ENCODE measurements around the gene PMS2. TPM values are rescaled to one million over a fixed set of nuclear protein-coding genes. Genes with fewer than 3 reads are reported as not detected.

The PMS2 gene
- total and polyA plus RNA-seq, 2 experiments from 2014 or later: 5.2 to 15.6 TPM

GRCh38 chr7:6049780-6050179 lies 40.9 kb upstream of the PMS2 start (continued):
- TF ChIP-seq, protein P1, sequence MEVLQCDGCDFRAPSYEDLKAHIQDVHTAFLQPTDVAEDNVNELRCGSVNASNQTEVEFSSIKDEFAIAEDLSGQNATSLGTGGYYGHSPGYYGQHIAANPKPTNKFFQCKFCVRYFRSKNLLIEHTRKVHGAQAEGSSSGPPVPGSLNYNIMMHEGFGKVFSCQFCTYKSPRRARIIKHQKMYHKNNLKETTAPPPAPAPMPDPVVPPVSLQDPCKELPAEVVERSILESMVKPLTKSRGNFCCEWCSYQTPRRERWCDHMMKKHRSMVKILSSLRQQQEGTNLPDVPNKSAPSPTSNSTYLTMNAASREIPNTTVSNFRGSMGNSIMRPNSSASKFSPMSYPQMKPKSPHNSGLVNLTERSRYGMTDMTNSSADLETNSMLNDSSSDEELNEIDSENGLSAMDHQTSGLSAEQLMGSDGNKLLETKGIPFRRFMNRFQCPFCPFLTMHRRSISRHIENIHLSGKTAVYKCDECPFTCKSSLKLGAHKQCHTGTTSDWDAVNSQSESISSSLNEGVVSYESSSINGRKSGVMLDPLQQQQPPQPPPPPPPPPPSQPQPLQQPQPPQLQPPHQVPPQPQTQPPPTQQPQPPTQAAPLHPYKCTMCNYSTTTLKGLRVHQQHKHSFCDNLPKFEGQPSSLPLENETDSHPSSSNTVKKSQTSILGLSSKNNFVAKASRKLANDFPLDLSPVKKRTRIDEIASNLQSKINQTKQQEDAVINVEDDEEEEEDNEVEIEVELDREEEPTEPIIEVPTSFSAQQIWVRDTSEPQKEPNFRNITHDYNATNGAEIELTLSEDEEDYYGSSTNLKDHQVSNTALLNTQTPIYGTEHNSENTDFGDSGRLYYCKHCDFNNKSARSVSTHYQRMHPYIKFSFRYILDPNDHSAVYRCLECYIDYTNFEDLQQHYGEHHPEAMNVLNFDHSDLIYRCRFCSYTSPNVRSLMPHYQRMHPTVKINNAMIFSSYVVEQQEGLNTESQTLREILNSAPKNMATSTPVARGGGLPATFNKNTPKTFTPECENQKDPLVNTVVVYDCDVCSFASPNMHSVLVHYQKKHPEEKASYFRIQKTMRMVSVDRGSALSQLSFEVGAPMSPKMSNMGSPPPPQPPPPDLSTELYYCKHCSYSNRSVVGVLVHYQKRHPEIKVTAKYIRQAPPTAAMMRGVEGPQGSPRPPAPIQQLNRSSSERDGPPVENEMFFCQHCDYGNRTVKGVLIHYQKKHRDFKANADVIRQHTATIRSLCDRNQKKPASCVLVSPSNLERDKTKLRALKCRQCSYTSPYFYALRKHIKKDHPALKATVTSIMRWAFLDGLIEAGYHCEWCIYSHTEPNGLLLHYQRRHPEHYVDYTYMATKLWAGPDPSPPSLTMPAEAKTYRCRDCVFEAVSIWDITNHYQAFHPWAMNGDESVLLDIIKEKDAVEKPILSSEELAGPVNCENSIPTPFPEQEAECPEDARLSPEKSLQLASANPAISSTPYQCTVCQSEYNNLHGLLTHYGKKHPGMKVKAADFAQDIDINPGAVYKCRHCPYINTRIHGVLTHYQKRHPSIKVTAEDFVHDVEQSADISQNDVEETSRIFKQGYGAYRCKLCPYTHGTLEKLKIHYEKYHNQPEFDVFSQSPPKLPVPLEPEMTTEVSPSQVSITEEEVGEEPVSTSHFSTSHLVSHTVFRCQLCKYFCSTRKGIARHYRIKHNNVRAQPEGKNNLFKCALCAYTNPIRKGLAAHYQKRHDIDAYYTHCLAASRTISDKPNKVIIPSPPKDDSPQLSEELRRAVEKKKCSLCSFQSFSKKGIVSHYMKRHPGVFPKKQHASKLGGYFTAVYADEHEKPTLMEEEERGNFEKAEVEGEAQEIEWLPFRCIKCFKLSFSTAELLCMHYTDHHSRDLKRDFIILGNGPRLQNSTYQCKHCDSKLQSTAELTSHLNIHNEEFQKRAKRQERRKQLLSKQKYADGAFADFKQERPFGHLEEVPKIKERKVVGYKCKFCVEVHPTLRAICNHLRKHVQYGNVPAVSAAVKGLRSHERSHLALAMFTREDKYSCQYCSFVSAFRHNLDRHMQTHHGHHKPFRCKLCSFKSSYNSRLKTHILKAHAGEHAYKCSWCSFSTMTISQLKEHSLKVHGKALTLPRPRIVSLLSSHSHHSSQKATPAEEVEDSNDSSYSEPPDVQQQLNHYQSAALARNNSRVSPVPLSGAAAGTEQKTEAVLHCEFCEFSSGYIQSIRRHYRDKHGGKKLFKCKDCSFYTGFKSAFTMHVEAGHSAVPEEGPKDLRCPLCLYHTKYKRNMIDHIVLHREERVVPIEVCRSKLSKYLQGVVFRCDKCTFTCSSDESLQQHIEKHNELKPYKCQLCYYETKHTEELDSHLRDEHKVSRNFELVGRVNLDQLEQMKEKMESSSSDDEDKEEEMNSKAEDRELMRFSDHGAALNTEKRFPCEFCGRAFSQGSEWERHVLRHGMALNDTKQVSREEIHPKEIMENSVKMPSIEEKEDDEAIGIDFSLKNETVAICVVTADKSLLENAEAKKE (CRISPR knock-in tag; IDR thresholded peaks at IDR 0.05): no peak
- TF ChIP-seq ZNF114 (CRISPR knock-in tag; IDR thresholded peaks at IDR 0.05): no peak
- TF ChIP-seq EZH2 (IDR thresholded peaks at IDR 0.05; ENCODE audit: low read depth, unreplicated experiment): no peak

DNA sequence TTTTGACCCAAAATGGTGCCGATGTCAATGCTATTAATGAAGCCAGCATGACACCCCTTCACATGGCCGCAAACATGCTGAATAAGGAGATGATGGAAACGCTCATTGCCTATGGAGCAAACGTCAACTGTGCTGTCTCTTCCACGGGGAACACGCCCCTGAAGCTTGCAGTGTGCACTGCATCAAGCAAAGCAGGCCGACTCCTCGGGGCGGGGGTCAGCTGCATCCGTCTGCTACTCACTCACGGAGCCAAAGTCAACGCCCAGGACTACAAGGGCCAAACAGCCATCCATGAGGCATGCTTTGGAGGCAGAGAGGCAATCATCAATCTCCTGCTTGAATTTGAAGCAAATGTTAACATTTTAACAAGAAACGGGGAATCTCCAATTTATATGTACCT lies 26.8 kb upstream of the PMS2 start:
- DNase-seq (ENCODE audit: low spot score) (no peak), ATAC-seq (no peak)
- no peak overlapping the region for H3K4me2 ChIP-seq
- peaks cover 15% of the 10 kb centered on the region for H4K20me1 ChIP-seq (replicated peaks; ENCODE audit: insufficient read depth)
- Mint-ChIP-seq H3K9me3 (no peaks in the 10 kb centered on the region), H3K36me3 (ENCODE audit: low read depth) (peaks cover 73% of the 10 kb centered on the region), H3K4me3 (no peak overlapping the region), H3K27me3 (ENCODE audit: insufficient read depth, low read depth, poor library complexity) (peaks cover 6% of the 10 kb centered on the region), H3K4me1 (no peaks in the 10 kb centered on the region), H3K27ac (no peak overlapping the region)
- H3K36me3 ChIP-seq (ENCODE audit: insufficient read depth): peaks cover 52% of the 10 kb centered on the region
- no peak overlapping the region for H2AFZ ChIP-seq
- H3K9me2 ChIP-seq (ENCODE audit: insufficient read depth): no peaks in the 10 kb centered on the region
- H3K4me3 ChIP-seq: no peak overlapping the region
- H3K4me1 ChIP-seq (ENCODE audit: insufficient read depth): no peaks in the 10 kb centered on the region
- H3F3A ChIP-seq (replicated peaks; ENCODE audit: low read depth): no peaks in the 10 kb centered on the region
- peaks cover 29% of the 10 kb centered on the region for H3K79me2 ChIP-seq (replicated peaks; ENCODE audit: insufficient read depth)
- H3K27me3 ChIP-seq (ENCODE audit: insufficient read depth): no peaks in the 10 kb centered on the region
- H3K27ac ChIP-seq (ENCODE audit: low read depth): no peak overlapping the region
- no peak for TF ChIP-seq ZNF114 (CRISPR knock-in tag; IDR thresholded peaks at IDR 0.05)
- no peak for TF ChIP-seq NANOG (IDR thresholded peaks at IDR 0.05; ENCODE audit: borderline replicate concordance)
- TF ChIP-seq STAT1 (IDR thresholded peaks at IDR 0.05; ENCODE audit: unreplicated experiment): no peak
- no peak for TF ChIP-seq EZH2phosphoT487 (IDR thresholded peaks at IDR 0.05; ENCODE audit: unreplicated experiment)
- no peak for TF ChIP-seq EZH2 (IDR thresholded peaks at IDR 0.05; ENCODE audit: low read depth, unreplicated experiment)
- TF ChIP-seq, protein P1 (CRISPR knock-in tag; IDR thresholded peaks at IDR 0.05): no peak
- TF ChIP-seq ZNF331 (CRISPR knock-in tag; IDR thresholded peaks at IDR 0.05; ENCODE audit: low read depth): no peak
- TF ChIP-seq, protein P2, sequence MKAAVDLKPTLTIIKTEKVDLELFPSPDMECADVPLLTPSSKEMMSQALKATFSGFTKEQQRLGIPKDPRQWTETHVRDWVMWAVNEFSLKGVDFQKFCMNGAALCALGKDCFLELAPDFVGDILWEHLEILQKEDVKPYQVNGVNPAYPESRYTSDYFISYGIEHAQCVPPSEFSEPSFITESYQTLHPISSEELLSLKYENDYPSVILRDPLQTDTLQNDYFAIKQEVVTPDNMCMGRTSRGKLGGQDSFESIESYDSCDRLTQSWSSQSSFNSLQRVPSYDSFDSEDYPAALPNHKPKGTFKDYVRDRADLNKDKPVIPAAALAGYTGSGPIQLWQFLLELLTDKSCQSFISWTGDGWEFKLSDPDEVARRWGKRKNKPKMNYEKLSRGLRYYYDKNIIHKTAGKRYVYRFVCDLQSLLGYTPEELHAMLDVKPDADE (IDR thresholded peaks at IDR 0.05): no peak
